Measurements from ENCODE around the gene KMT2E.
"Not testable (repeated sequence)": the region's sequence is repeated elsewhere in the genome, so short reads cannot be mapped to it uniquely, and the experiment has no call there.

The KMT2E gene

DNA sequence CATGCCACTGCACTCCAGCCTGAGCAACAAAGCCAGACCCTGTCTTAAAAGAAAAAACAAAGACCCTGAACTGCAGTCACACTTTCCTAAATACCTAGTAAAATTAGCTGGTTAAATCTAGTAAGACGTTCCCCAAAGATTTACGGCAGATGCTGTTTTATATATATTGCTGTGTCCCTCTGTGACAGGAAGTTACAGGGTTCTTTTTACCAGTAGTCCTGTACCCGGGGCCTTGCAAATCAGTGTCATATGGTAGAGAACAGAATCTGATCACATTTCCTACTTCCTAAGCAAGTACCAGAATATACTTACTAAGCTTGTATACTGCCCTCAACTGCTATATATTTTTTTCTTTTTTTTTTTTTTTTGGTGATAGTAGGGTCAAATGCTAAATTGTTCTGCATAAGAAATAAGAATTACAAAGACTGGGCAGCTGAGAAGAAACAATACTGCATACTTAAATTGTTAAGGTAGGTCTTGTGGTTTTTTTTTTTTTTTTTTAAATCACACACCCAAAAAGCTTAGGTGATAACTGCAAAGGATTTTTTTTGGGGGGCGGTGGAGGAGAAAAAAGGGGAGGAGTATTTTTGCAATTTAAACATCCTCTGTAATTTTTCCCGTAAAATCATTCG is 27.3 kb upstream of the KMT2E start:
- Histone ChIP-seq H4K20me1 (ENCODE audit: insufficient read depth, low read length) (peaks cover 19% of the 10 kb centered on the region), H3K36me3 (ENCODE audit: insufficient read depth, low read length) (peaks cover 17% of the 10 kb centered on the region), H3K9me3 (ENCODE audit: insufficient read depth, low read length, severe bottlenecking) (no peaks in the 10 kb centered on the region), H3K27me3 (ENCODE audit: insufficient read depth, low read length, poor library complexity) (no peaks in the 10 kb centered on the region), H3K9ac (ENCODE audit: low read depth, low read length) (no peak overlapping the region), H3K4me2 (ENCODE audit: insufficient read depth, low read length) (peak overlapping the region; percentile 87; the same call in 1 of the 2 replicates), H3K27ac (ENCODE audit: low read length) (no peak overlapping the region), H3K4me1 (ENCODE audit: insufficient read depth, low read length) (peaks cover 49% of the 10 kb centered on the region), H2AFZ (ENCODE audit: low read depth, low read length) (no peak overlapping the region), H3K79me2 (ENCODE audit: insufficient read depth, low read length) (peaks cover 19% of the 10 kb centered on the region), H3K4me3 (ENCODE audit: low read depth in 1 of 2, low read length in 2 of 2) (no peak overlapping the region)
- DNase-seq, result no peak
- TF ChIP-seq, protein P1, sequence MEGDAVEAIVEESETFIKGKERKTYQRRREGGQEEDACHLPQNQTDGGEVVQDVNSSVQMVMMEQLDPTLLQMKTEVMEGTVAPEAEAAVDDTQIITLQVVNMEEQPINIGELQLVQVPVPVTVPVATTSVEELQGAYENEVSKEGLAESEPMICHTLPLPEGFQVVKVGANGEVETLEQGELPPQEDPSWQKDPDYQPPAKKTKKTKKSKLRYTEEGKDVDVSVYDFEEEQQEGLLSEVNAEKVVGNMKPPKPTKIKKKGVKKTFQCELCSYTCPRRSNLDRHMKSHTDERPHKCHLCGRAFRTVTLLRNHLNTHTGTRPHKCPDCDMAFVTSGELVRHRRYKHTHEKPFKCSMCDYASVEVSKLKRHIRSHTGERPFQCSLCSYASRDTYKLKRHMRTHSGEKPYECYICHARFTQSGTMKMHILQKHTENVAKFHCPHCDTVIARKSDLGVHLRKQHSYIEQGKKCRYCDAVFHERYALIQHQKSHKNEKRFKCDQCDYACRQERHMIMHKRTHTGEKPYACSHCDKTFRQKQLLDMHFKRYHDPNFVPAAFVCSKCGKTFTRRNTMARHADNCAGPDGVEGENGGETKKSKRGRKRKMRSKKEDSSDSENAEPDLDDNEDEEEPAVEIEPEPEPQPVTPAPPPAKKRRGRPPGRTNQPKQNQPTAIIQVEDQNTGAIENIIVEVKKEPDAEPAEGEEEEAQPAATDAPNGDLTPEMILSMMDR (IDR thresholded peaks at IDR 0.05; ENCODE audit: borderline replicate concordance, extremely low read depth, low read length, poor library complexity, severe bottlenecking), result no peak
- TF ChIP-seq EZH2 (IDR thresholded peaks at IDR 0.05; ENCODE audit: borderline replicate concordance, low read depth, low read length, severe bottlenecking), result no peak
- no peak for ATAC-seq (ENCODE audit: insufficient read depth, low read depth)

DNA sequence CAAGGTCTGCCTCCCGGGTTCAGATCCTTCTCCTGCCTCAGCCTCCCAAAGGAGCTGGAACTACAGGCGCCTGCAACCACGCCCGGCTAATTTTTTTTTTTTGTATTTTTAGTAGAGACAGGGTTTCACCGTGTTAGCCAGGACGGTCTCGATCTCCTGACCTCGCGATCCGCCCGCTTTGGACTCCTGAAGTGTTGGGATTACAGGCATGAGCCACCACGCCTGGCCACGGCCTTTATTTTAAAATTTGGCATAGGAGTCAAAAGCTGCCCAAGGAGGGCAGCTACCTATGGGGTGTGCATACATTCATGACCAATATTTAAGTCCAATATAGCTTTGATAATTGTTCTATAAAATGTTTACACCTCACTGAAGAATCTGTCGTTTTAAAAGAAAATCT is 26.6 kb upstream of the KMT2E start:
- H3K4me1 ChIP-seq (ENCODE audit: insufficient read depth, low read length), result peaks cover 42% of the 10 kb centered on the region
- not testable (repeated sequence) for H3K27ac ChIP-seq (ENCODE audit: low read length); H2AFZ ChIP-seq (ENCODE audit: low read depth, low read length); H3K27me3 ChIP-seq (ENCODE audit: insufficient read depth, low read length, poor library complexity); DNase-seq; H3K4me2 ChIP-seq (ENCODE audit: insufficient read depth, low read length); H3K4me3 ChIP-seq (ENCODE audit: low read depth in 1 of 2, low read length in 2 of 2); ATAC-seq (ENCODE audit: insufficient read depth, low read depth); H3K9me3 ChIP-seq (ENCODE audit: insufficient read depth, low read length, severe bottlenecking); H3K9ac ChIP-seq (ENCODE audit: low read depth, low read length)
- H4K20me1 ChIP-seq (ENCODE audit: insufficient read depth, low read length), result peaks cover 22% of the 10 kb centered on the region
- H3K79me2 ChIP-seq (ENCODE audit: insufficient read depth, low read length), result peaks cover 13% of the 10 kb centered on the region
- peaks cover 17% of the 10 kb centered on the region for H3K36me3 ChIP-seq (ENCODE audit: insufficient read depth, low read length)

DNA sequence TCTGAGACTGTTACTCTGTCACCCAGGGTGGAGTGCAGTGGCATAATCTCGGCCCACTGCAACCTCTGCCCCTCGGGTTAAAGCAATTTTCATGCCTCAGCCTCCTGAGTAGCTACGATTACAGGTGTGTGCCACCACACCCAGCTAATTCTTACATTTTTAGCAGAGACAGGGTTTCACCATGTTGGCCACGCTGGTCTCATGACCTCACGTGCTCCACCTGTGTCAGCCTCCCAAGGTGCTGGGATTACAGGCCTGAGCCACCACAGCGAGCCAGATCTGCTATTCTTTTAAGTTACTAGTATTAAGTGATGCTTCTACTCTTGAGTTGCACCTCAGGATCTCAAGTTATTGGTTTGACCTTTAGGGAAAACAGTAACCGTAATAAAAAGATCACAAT is 23.0 kb upstream of the KMT2E start:
- TF ChIP-seq, protein P1 (IDR thresholded peaks at IDR 0.05; ENCODE audit: borderline replicate concordance, extremely low read depth, low read length, poor library complexity, severe bottlenecking), result no peak
- TF ChIP-seq EZH2 (IDR thresholded peaks at IDR 0.05; ENCODE audit: borderline replicate concordance, low read depth, low read length, severe bottlenecking), result no peak
- ATAC-seq (ENCODE audit: insufficient read depth, low read depth) (no peak), DNase-seq (no peak)
- Histone ChIP-seq H3K4me2 (ENCODE audit: insufficient read depth, low read length) (no peak overlapping the region), H3K9me3 (ENCODE audit: insufficient read depth, low read length, severe bottlenecking) (no peaks in the 10 kb centered on the region), H3K27me3 (ENCODE audit: insufficient read depth, low read length, poor library complexity) (no peaks in the 10 kb centered on the region), H2AFZ (ENCODE audit: low read depth, low read length) (no peak overlapping the region), H3K4me1 (ENCODE audit: insufficient read depth, low read length) (peaks cover 12% of the 10 kb centered on the region), H4K20me1 (ENCODE audit: insufficient read depth, low read length) (peaks cover 52% of the 10 kb centered on the region), H3K9ac (ENCODE audit: low read depth, low read length) (no peak overlapping the region), H3K4me3 (ENCODE audit: low read depth in 1 of 2, low read length in 2 of 2) (no peak overlapping the region), H3K36me3 (ENCODE audit: insufficient read depth, low read length) (peaks cover 48% of the 10 kb centered on the region), H3K79me2 (ENCODE audit: insufficient read depth, low read length) (no peaks in the 10 kb centered on the region; the same call in 1 of the 2 replicates), H3K27ac (ENCODE audit: low read length) (no peak overlapping the region)

DNA sequence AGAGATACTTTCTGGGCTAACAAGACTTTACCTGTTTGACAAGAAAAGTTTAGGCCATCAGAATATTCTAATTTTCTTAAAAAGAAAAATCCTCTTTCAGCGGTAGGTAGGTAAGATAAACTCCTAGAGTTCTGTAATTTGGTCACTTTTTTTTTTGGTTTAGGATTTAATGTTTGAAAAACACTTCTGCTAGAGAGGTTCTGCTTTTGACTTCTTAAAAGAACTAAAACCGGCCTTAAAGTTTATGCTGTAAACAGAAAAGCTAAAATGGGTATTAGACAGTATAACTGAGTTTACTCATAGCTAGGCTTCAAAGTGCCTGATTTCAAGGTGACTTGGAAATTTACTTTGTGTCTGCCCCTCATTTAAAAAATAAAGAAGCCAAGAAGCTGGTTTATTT is 21.7 kb upstream of the KMT2E start:
- Histone ChIP-seq H3K4me1 (ENCODE audit: insufficient read depth, low read length) (peaks cover 6% of the 10 kb centered on the region; the same call in 1 of the 2 replicates), H2AFZ (ENCODE audit: low read depth, low read length) (no peak overlapping the region), H3K9me3 (ENCODE audit: insufficient read depth, low read length, severe bottlenecking) (no peaks in the 10 kb centered on the region), H3K79me2 (ENCODE audit: insufficient read depth, low read length) (no peaks in the 10 kb centered on the region; the same call in 1 of the 2 replicates), H4K20me1 (ENCODE audit: insufficient read depth, low read length) (peaks cover 65% of the 10 kb centered on the region), H3K4me2 (ENCODE audit: insufficient read depth, low read length) (no peak overlapping the region), H3K9ac (ENCODE audit: low read depth, low read length) (no peak overlapping the region), H3K4me3 (ENCODE audit: low read depth in 1 of 2, low read length in 2 of 2) (no peak overlapping the region), H3K27ac (ENCODE audit: low read length) (no peak overlapping the region), H3K27me3 (ENCODE audit: insufficient read depth, low read length, poor library complexity) (no peaks in the 10 kb centered on the region), H3K36me3 (ENCODE audit: insufficient read depth, low read length) (peaks cover 51% of the 10 kb centered on the region)
- DNase-seq (no peak), ATAC-seq (ENCODE audit: insufficient read depth, low read depth) (no peak)
- TF ChIP-seq, protein P1 (IDR thresholded peaks at IDR 0.05; ENCODE audit: borderline replicate concordance, extremely low read depth, low read length, poor library complexity, severe bottlenecking), result no peak
